Endometrial microvascular endothelial cells (primary cell): ENCODE data around the gene STRADA. TPM values are rescaled to one million over a fixed set of nuclear protein-coding genes. Genes with fewer than 3 reads are reported as not detected.

Experiments
- in situ Hi-C: cut with HindIII; loops from 2 replicates; pipeline ENCODE4 v1.10.0; 2017; ENCODE audit warnings: low sequenced_read_pairs, low pct_unique_long_range_greater_than_20kb; ENCODE audit errors: inconsistent ontology term
- total RNA-seq: library from RNA; depleted of rRNA; stranded (reverse); fragments of >200 nt; gene quantifications from one replicate; pipeline ENCODE4 v1.2.3, GENCODE V29; 2015; ENCODE audit errors: inconsistent ontology term

Gene STRADA, protein sequence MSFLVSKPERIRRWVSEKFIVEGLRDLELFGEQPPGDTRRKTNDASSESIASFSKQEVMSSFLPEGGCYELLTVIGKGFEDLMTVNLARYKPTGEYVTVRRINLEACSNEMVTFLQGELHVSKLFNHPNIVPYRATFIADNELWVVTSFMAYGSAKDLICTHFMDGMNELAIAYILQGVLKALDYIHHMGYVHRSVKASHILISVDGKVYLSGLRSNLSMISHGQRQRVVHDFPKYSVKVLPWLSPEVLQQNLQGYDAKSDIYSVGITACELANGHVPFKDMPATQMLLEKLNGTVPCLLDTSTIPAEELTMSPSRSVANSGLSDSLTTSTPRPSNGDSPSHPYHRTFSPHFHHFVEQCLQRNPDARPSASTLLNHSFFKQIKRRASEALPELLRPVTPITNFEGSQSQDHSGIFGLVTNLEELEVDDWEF
- total RNA-seq: 39.5 TPM

DNA sequence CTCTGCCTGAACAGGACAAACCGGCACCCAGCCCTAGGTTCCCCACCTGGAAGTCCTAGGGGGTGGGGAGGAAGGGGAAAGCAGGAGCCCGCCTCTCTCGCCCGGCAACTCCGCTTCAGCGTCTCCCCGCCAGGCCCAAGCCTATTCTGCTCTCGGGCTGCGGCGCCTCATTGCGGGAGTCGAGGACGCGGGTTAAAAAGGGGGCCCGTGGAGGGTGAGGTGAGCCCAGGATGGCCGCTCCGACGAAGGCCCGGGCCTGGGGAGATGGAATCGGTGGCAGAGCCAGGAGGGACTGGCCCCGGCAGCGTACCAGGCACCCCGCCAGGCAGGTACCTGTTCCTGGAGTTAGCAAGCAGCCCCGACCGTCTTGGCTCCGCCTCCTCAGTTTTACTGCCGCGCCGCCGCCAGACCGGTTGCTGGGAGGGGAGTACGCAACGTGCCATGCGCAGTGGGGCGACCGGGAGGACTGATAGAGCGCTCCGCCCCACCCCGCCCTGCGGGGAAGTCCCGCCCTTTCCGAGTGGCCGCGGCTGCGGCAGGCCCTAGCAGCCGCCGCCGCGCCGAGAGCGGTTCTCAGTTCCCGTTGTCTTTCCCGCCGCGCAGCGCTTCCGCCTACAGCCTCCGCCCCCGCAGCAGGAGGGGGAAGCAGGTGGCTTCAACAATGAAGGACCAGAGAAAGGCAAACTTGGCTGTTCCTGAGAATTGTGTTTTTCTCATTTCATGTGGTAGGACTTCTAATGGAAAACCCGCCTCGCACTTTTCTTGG is at the start of gene STRADA:
STRADA (minus strand) TSS at position 392 of the 766 bp plus-strand sequence. CDS start 13,430 bp downstream, outside the sequence.
- in situ Hi-C loops: no loop called here

DNA sequence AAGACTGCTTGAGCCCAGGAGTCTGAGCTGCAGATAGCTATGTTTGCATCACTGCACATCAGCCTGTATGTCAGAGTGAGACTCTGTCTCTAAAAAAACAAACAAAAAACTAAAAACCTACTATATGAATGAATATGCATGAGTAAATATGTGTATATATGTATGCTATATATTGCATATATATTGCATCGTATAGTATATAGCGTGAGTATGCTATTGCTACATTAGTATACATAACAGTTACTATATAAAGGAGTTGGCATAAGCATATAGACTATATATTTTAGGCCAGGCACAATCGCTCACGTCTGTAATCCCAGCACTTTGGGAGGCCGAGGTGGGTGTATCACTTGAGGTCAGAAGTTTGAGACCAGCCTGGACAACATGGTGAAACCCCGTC is 48.5 kb upstream of the STRADA start:
- in situ Hi-C loops: no loop called here

DNA sequence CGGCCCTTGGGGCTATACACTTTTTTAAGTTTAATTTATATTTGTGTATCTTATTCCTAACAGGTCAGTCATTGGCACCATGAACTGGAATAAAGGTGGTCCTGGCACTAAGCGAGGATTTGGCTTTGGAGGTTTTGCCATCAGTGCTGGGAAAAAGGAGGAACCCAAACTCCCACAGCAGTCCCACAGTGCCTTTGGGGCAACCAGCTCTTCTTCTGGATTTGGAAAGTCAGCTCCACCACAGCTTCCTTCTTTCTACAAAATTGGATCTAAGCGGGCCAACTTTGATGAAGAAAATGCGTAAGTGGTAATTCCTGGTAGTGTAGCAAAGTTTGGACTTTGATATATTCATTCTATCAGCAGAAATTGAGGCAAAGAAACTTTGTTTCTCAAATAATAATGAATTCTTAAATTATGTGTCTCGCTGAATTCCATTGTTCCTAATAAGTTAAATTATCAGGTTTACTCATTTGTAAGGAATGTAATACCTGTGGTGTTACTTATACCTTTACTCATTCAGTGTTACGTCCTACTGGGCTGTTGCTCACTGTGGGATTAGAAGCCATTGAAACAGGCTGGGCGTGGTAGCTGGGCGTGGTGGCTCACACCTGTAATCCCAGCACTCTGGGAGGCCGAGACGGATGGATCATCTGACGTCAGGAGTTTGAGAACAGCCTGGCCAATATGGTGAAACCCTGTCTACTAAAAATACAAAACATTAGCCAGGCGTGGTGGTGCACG is 45.5 kb upstream of the STRADA start:
- in situ Hi-C loops: no loop called here

DNA sequence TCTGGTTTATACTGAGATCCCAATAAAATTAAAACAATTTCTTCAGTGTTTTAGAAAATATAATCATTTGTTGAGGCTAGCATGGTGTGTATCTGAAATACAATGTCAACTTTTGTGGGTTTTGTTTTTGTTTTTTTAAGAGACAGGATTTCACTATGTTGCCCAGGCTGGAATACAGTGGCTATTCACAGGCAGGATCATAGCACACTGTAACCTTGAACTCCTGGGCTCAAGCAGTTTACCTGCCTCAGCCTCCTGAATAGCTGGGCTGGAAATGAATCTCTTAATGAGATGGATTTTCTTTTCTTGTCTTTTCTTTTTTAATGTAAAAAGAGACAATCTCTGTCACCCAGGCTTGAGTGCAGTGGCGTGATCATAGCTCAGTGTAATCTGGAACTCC is 44.5 kb upstream of the STRADA start:
- in situ Hi-C loops: no loop called here

DNA sequence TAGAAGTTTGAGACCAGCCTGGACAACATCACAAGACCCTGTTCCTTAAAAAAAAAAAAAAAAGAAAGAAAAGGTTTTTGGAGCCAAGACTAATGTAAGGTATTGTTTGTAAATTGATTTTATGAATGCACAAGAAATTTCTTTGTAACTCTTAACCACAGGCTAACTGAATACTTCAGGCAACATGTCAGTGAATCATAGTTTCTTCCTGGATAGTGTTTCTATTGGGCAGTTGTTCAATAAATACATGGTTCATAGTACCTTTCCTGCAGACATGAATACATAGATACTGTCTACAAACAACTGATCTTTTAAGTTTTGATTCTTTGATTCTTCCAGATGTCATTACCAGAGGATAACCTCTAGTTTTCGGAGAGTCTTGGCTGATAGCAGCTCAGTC is 44.0 kb upstream of the STRADA start:
- in situ Hi-C loops: no loop called here

DNA sequence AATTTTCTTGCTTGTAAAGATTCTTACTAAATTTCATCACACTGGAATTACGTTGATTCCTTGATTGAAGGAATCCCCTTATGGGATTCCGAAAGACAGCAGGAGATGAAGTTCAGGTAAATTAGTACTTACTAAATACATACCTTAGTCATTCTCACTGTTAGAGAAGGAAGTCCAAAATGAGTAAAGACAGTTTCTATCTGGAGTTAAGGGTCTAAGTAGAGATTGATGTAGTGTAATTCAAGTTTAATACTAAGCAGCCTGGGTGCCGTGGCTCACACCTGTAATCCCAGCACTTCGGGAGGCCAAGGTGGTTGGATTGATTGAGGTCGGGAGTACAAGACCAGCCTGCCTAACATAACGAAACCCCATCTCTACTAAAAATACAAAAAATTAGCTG is 41.9 kb upstream of the STRADA start:
- in situ Hi-C loops: no loop called here

DNA sequence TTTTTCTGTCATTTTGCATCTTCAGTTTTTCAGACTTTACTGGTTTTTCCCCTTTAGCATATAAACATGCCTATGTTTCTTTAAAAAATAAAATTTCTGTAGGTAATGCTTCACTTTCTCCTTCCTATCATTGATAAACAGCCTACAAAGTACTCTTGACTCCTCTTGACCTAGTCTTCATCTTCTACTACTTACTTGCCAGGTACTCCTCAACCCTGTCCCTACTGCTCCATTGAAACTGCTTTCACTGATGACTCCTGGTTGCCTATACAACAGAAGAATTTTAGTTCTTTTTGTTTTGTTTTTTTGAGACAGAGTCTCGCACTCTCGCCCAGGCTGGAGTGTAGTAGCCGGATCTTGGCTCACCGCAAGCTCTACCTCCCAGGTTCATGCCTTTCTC is 39.3 kb upstream of the STRADA start:
- in situ Hi-C loops: no loop called here

DNA sequence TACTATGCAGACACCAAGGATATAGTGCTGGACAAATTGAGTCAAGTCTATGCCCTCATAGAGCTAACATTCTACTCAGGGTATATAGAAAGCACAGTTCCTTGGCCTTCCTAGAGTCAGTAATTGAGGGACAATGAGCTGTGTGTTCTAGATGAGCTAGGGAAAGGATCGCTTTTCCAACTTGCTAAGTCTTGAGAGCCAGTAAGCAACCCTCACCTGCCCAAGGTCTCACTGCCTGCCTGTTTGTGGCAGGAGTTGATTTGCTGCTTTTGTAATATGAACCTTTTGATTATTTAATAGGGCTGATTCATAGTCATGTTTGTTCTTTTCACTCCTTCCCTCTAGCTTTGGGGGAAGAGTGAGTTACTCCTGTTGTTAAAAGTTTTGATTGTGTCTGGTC is 38.9 kb upstream of the STRADA start:
- in situ Hi-C loops: no loop called here

DNA sequence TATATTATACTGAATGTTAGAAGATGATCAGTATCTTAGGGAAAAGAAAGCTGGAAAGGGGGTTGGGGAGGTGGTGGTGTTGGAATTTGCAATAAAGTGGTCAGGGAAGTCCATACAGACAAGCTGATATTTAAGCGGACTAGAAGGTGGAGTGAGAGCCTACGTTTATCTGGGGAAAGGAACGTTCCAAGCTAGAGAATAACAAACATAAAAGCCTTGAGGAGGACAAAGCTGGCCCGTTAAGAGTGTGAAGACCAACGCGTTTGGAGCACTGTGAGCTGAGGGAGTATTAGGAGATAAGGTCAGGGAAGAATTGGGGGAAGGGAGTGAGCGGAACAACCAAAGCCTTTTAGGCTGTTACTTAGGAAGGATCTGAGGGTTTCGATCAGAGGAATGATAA is 33.8 kb upstream of the STRADA start:
- in situ Hi-C loops: no loop called here

DNA sequence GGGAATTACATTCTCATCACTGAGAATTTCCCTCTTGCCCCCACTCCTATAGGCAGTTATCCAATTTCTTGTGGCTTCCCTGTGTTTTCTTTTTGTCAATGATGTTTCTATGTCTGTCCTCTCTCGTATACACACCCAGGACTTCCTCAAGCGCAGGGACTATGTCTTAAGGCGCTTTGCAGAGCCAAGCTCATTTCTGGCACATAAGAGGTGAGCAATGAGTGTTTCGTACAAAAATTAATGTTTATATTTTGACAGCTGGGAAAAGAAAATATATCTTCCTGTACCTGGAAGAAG is 33.3 kb upstream of the STRADA start:
- in situ Hi-C loops: no loop called here

DNA sequence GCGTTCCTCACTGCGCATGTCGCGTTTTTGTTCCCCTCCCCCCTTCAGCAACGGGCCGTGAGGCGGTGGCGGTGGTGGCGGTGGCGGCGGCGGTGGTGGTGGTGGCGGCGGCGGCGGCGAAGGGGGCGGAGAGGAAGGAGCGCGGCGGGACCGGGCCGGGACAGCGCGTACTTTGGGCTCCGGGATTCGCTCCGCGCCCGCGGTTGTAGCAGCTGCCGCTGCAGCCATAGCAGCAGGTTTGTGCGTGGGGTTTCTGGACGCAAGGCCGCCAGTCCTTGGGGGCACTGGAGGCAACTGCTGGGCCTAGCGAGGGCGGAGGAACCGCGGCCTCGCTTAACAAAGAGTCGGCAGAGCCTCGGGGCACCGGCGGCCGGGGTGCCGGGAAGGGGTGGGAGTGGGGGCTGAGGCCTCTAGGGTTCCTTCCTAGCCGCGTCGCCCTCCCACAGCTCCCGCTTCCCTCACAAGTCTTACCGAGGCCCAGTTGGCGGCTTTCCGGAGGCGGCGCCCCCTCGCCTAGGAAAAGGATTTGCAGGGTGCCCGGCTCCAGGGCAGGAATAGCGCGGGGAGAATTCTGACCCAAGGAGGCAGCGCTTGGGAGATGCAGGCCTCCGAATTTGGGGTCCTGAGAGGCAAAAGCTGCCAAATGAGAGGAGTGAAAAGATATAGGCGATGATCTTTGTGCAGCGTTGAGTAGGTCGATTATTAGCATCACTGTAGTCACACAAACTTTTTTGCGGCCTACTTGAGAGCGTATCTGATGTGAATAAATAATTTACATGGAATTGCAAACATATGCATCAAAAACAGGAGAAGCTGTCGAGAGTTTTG is 32.8 kb upstream of the STRADA start, which contains the start of gene DDX42:
DDX42 (plus strand) TSS at position 30 of the 828 bp plus-strand sequence. CDS start 12,880 bp downstream, outside the sequence.
- in situ Hi-C loops: no loop called here

DNA sequence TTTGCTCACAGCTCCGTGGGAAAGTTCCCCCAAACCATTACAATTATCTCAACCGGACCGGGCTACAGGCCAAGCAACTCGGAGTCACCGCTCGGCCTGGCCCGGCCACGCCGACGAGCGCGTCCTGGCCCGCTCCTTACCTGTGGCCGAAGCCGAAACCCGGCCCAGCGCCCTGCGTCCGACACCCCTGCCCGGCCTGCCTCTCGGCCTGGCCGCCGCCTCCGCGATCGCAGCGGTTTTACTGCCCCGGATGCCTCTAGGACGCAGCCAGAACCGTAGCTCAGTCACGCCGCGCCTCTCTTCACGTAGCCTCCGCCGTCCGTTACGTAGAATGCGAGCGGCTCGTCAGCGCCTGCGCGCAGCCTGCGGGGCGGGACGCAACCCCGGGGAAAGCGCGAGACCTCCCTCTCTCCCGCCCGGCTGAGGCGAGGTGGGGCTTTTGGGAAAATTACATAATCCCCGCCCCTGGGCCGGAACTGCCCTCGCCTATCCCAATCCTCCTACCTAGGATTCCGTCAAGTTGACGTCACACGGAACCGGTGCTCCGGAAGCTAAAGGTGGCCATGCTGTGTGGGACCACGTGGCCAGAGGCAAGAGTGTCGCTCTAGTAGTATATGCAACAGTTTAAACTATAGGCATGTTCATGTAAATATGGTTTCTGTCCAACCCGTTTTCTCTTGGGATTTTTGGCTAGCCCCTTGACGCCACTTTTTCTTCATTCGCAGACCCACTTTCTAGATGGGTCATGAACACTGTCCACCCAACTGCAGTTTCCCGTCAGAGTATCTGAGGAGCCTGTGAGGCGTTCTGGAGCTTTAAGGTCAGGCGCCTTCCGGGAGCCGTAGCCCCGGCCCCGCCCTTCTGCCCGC is 31.9 kb upstream of the STRADA start, which contains the start of gene CCDC47:
CCDC47 (minus strand) TSS at position 326 of the 869 bp plus-strand sequence. CDS start 7,422 bp downstream, outside the sequence.
- in situ Hi-C loops: no loop called here

DNA sequence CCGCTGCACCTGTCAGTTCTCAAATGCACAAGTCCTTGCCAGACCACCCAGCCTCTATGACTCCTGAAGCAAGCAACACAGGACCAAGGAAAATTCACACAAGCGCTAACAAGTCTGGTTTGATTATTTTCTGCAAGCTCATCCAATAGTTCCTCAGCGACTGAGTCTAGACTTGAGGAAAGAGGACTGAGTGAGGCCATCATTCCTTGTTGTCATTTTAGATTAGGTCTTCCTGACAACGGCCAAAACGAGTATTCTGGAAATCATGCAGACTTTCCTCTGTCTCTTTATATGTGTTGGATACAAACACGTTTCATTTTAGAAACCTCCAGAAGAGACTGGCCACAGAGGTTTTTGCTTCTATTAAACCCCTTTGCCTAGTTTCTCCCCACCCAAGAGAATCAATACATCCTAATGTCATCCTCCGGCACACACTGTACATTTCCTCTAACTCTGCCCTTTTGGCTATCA is 31.2 kb upstream of the STRADA start:
- in situ Hi-C loops: no loop called here

DNA sequence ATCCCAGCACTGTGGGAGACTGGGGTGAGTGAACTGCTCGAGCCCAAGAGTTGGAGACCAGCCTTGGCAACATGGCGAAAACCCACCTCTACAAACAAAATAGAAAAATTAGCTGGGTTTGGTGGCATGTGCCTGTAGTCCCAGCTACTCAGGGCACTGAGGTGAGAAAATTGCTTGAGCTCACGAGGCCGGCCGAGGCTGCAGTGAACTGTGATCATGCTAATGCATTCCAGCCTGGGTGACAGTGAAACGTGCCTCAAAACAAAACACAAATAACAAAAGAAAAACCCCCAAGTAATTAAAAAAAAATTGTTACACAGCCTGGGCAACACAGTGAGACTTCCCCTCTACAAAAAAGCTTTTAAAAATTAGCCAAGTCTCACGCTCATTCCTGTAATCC is 26.8 kb upstream of the STRADA start:
- in situ Hi-C loops: no loop called here

DNA sequence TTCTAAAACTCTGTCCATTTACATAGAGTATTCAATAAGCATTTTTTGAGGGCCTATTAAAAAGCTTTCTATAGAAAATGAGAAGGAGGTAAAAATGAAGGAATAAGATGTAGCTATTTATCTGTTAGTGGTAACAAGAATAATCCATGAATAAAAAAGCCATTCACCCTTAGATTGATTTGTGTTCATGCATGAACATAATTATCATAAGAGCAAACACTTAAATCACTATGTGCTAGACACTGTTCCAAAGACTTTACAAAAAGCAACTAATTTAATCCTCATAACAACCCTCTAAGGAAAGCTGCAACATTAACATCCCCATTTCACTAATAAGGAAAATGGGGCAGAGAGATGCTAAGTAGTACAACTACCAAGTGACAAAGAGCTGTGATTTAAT is 25.2 kb upstream of the STRADA start:
- in situ Hi-C loops: no loop called here

DNA sequence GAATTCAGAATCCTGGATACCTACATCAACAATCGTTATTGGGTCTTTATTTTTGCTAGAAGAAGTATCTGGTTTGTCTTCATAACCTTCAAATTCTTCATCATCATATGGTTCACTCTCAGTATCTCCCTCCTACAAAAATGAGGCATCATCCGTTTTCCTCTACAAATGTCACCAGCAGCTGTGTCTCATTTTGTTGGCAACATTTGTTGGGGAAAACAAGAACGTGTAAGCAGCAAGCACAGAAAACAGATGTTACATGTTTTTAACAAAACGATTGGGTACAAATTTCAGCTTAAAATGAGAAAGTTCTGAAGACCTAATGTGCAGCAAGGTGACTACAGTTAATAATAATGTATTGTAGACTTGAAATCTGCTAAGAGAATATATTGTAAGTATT is 23.1 kb upstream of the STRADA start:
- in situ Hi-C loops: no loop called here

DNA sequence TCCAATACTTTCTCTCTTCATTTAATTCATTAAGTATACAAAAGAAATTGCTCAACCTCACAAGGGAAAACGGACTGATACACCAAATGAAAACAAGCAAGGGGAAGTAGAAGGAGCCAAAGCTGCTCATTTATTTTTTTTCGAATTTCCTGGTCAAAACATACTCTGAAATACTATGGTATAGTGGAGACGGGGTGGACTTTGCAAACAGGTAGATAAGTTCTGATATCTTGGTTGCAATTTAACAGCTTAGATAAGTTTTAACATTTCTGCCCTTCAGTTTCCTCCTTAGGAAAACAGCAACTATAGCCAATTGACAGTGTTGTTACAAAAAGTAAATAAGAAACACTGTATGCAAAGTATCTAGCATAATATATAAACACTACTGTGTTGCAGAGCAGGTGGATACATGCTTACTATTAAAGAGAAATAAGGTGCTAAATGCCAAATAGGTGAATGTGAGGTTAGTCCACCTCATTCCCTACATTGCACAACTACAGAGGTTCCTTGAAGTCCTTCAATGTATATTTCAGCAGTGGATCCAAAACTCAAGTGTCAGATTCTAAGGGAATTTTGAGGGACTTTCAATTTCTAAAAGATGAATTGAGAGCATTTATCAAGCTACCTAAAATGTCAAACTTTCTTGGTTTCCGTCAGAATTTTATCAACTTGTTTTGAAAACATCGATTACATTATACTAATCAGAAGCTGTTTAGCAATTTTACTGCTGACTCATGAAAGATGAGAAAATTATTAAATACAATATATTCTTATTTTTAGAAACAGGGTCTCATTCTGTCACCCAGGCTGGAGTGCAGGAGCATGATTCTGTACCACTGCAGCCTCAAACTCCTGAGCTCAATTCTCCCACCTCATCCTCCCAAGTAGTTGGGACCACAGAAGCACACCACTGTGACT is 20.8 kb upstream of the STRADA start:
- in situ Hi-C loops: no loop called here
